Measurements from ENCODE around the gene C17orf114.
A peak's percentile ranks its signal among the peaks of the same experiment; 100 is the strongest.

C17orf114 gene

GRCh38 chr17:4833178-4833940 lies 31.2 kb upstream of the C17orf114 start, which contains the start of gene MINK1 (continued):
- TF ChIP-seq ZNF546 (CRISPR knock-in tag; conservative IDR thresholded peaks at IDR 0.05) (peak; percentile 64; the same call in 1 of the 2 replicates), ZNF670 (CRISPR knock-in tag; IDR thresholded peaks at IDR 0.05; ENCODE audit: borderline replicate concordance) (no peak), ZFP91 (CRISPR knock-in tag; IDR thresholded peaks at IDR 0.05; ENCODE audit: borderline replicate concordance) (peak; percentile 78), HOXA5 (CRISPR knock-in tag; IDR thresholded peaks at IDR 0.05) (peak; percentile 82; the same call in 1 of the 2 replicates), ZNF597 (CRISPR knock-in tag; IDR thresholded peaks at IDR 0.05) (no peak), ATAD3A (CRISPR knock-in tag; IDR thresholded peaks at IDR 0.05) (no peak), THAP9 (CRISPR knock-in tag; IDR thresholded peaks at IDR 0.05; ENCODE audit: borderline replicate concordance) (no peak; the same call in 1 of the 2 replicates), KAT8 (CRISPR knock-in tag; IDR thresholded peaks at IDR 0.05) (no peak), GFI1 (CRISPR knock-in tag; IDR thresholded peaks at IDR 0.05; ENCODE audit: borderline replicate concordance) (no peak), TGIF2 (CRISPR knock-in tag; IDR thresholded peaks at IDR 0.05) (no peak; the same call in 1 of the 2 replicates), POLR2G (IDR thresholded peaks at IDR 0.05; ENCODE audit: low read depth, low read length) (peak; percentile 66), ZNF724P (CRISPR knock-in tag; IDR thresholded peaks at IDR 0.05; ENCODE audit: borderline replicate concordance) (no peak), ZNF629 (CRISPR knock-in tag; conservative IDR thresholded peaks at IDR 0.05) (peak; percentile 48; the same call in 1 of the 2 replicates), POGK (CRISPR knock-in tag; conservative IDR thresholded peaks at IDR 0.05) (no peak), RFXAP (CRISPR knock-in tag; IDR thresholded peaks at IDR 0.05; ENCODE audit: borderline replicate concordance) (peak; percentile 55; the same call in 1 of the 2 replicates), PAXIP1 (CRISPR knock-in tag; conservative IDR thresholded peaks at IDR 0.05) (peak; percentile 14; the same call in 1 of the 2 replicates), ARNT2 (CRISPR knock-in tag; IDR thresholded peaks at IDR 0.05; ENCODE audit: low read depth) (peak; percentile 61; the same call in 1 of the 2 replicates)
